Mesendoderm (in vitro differentiated cells): Measurements from ENCODE around the gene BOC.
A peak's percentile ranks its signal among the peaks of the same experiment; 100 is the strongest.

Source experiments
- DNase-seq: peaks from one replicate; pipeline ENCODE4 v3.0.0; 2013
- H2AK5ac ChIP-seq: 2 replicates; pipeline ENCODE4 v1.6.1; 2013; ENCODE audit warnings: low read length, inconsistent platforms
- H2BK120ac ChIP-seq: 2 replicates; pipeline ENCODE4 v1.6.1; 2013; ENCODE audit warnings: low read depth, mild to moderate bottlenecking, low read length, moderate library complexity, mixed read lengths
- H2BK15ac ChIP-seq: replicated peaks from 2 replicates; pipeline ENCODE4 v1.6.1; 2013; ENCODE audit warnings: low read depth, mild to moderate bottlenecking, moderate library complexity
- H2BK5ac ChIP-seq: 2 replicates; pipeline ENCODE4 v1.6.1; 2013; ENCODE audit warnings: low read length, inconsistent platforms
- H3K18ac ChIP-seq: 2 replicates; pipeline ENCODE4 v1.6.1; 2013; ENCODE audit warnings: mild to moderate bottlenecking, low read length, mixed read lengths
- H3K23ac ChIP-seq: one replicate; pipeline ENCODE4 v1.6.1; 2013; ENCODE audit warnings: low read length
- H3K27ac ChIP-seq: 2 replicates; pipeline ENCODE4 v1.5.1; 2013; ENCODE audit warnings: low read depth, mild to moderate bottlenecking, inconsistent platforms, low read length, moderate library complexity
- H3K27me3 ChIP-seq: 2 replicates; pipeline ENCODE4 v1.6.1; 2013; ENCODE audit warnings: low read length, control low read depth, mild to moderate bottlenecking, inconsistent platforms; ENCODE audit not compliant: insufficient read depth, poor library complexity
- H3K36me3 ChIP-seq: 2 replicates; pipeline ENCODE4 v1.6.1; 2013; ENCODE audit warnings: low read length, inconsistent platforms; ENCODE audit not compliant: control insufficient read depth, insufficient read depth
- H3K4ac ChIP-seq: one replicate; pipeline ENCODE4 v1.6.1; 2013; ENCODE audit warnings: low read depth, mild to moderate bottlenecking, low read length, moderate library complexity
- H3K4me1 ChIP-seq: 2 replicates; pipeline ENCODE4 v1.6.1; 2013; ENCODE audit warnings: low read depth, low read length, inconsistent platforms; ENCODE audit not compliant: control insufficient read depth
- H3K4me2 ChIP-seq: 2 replicates; pipeline ENCODE4 v1.6.1; 2013; ENCODE audit warnings: low read length
- H3K4me3 ChIP-seq: 2 replicates; pipeline ENCODE4 v1.5.1; 2013; ENCODE audit warnings: mild to moderate bottlenecking, low read length
- H3K56ac ChIP-seq: one replicate; pipeline ENCODE4 v1.6.1; 2013; ENCODE audit warnings: low read length
- H3K79me1 ChIP-seq: 2 replicates; pipeline ENCODE4 v1.6.1; 2013; ENCODE audit warnings: low read length, inconsistent platforms
- H3K79me2 ChIP-seq: 2 replicates; pipeline ENCODE4 v1.6.1; 2013; ENCODE audit warnings: mild to moderate bottlenecking, low read length; ENCODE audit not compliant: control insufficient read depth, insufficient read depth
- H3K9ac ChIP-seq: 2 replicates; pipeline ENCODE4 v1.6.1; 2013; ENCODE audit warnings: low read length, inconsistent platforms
- H4K5ac ChIP-seq: one replicate; pipeline ENCODE4 v1.6.1; 2013; ENCODE audit warnings: low read length
- H4K8ac ChIP-seq: one replicate; pipeline ENCODE4 v1.6.1; 2013; ENCODE audit warnings: low read depth, mild to moderate bottlenecking, control low read depth, low read length, moderate library complexity
- WGBS: extraction: QIAGEN DNeasy Blood & Tissue Kit; methylation state at CpG from one replicate; pipeline ENCODE4 v1.1.7; 2013; ENCODE audit warnings: low lambda C conversion rate, missing lambda C conversion rate; ENCODE audit not compliant: insufficient coverage; ENCODE audit errors: extremely low coverage; 5-methylcytosine and 5-hydroxymethylcytosine counted together

BOC gene

DNA sequence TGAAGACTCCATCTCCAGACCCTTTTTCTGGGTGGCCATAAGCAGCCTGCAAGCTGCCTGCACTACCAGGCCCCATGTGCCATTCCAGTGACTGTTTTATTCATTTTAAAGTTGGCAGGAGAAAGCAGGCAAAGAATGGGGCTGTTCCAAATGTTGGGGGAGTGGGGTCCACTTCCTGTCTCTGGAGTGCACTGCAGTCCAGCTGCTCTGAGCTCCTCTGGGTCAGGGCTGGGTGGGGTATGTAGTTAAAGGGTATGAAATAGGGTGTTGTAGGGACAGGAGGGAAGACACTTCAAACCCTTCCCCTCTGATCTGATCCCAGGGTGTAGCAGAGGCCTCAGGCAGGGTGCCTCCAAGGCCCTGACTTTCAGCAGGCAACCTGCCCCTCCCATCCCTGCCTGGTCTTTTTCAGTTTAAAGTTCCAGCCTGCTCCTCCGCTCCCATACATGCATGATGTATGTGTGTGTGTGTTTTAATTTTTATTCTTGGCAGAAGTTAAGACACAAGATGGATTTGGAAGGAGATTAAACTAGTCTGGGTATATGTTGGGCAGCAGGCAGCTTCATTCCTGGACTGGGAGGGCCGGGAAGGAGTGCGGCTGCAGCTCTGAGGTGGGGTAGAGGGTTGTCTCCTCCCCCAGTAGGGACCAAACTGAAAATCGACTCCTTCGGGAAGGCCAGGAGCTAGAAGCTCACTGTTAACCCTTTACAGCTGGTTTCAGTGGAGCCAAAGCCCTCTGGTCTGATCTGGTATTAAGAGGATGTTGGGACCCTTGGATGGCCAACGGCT lies 17.3 kb downstream of the BOC start:
- no peak overlapping the region for H4K8ac ChIP-seq
- H3K9ac ChIP-seq = no peak overlapping the region
- H2BK5ac ChIP-seq = no peak overlapping the region
- no peaks in the 10 kb centered on the region for H3K36me3 ChIP-seq
- no peaks in the 10 kb centered on the region for H3K79me2 ChIP-seq
- no CpG with 5 or more reads among the region's 6 CpGs for WGBS
- no peak overlapping the region for H3K27ac ChIP-seq
- H2BK120ac ChIP-seq = no peak overlapping the region
- H3K18ac ChIP-seq = no peak overlapping the region
- no peak overlapping the region for H3K56ac ChIP-seq
- no peak overlapping the region for H3K4ac ChIP-seq
- no peak overlapping the region for H3K23ac ChIP-seq
- no peak overlapping the region for H4K5ac ChIP-seq
- peak; percentile 50 for DNase-seq
- H3K27me3 ChIP-seq = no peaks in the 10 kb centered on the region
- H3K4me3 ChIP-seq = no peak overlapping the region
- no peak overlapping the region for H2AK5ac ChIP-seq
- H3K79me1 ChIP-seq = no peaks in the 10 kb centered on the region
- peaks cover 2% of the 10 kb centered on the region for H3K4me1 ChIP-seq
- no peak overlapping the region for H2BK15ac ChIP-seq
- H3K4me2 ChIP-seq = no peak overlapping the region

DNA sequence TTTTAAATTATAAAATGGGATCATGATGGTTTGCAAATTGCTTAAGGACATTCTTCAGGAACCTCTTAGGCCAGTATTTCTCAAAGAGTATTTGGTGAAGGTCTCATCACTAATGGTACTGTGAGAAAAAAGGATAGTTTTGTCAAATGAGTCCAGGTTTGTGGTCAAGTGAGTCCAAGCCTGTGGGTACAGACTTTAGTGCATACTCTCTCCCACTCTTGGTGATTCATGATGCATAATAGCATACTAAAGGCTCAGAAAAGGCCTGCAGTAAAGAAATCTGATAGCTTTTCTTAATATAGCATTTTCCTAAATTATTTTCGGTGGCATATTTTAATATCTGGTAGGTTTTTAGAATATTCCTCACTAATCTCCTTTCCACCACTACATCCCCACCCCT lies 20.0 kb downstream of the BOC start:
- no peak overlapping the region for H3K18ac ChIP-seq
- no peak overlapping the region for H3K27ac ChIP-seq
- no peak overlapping the region for H3K23ac ChIP-seq
- no peak for DNase-seq
- no peaks in the 10 kb centered on the region for H3K27me3 ChIP-seq
- no CpG with 5 or more reads among the region's 1 CpG for WGBS
- no peaks in the 10 kb centered on the region for H3K79me2 ChIP-seq
- H4K5ac ChIP-seq = no peak overlapping the region
- H2BK120ac ChIP-seq = no peak overlapping the region
- no peak overlapping the region for H3K9ac ChIP-seq
- H2AK5ac ChIP-seq = no peak overlapping the region
- no peak overlapping the region for H2BK15ac ChIP-seq
- no peak overlapping the region for H2BK5ac ChIP-seq
- H3K56ac ChIP-seq = no peak overlapping the region
- no peak overlapping the region for H3K4me3 ChIP-seq
- peaks cover 2% of the 10 kb centered on the region for H3K4me1 ChIP-seq
- no peak overlapping the region for H3K4ac ChIP-seq
- no peak overlapping the region for H3K4me2 ChIP-seq
- no peaks in the 10 kb centered on the region for H3K36me3 ChIP-seq
- H4K8ac ChIP-seq = no peak overlapping the region
- H3K79me1 ChIP-seq = no peaks in the 10 kb centered on the region

DNA sequence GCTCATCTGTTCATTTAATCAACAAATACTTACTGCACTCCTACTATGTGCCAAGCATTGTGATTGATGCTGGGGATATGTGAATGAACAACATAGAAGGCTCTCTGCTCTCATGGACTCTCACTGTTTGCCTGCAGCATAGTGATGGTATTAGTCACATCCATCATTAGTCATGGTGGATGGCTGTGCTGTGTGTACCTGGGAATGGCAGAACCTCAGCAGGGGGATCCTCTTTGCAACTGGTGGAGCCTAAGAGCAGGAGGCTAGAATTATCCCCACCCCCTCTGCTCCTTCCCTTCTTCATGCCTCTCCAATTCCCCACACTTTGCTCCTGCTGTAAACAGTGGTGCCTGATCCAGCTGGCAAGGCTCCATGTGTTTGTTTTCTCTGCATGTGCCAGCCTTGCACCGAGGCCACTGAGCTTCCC lies 20.5 kb downstream of the BOC start:
- no CpG with 5 or more reads among the region's 1 CpG for WGBS
- Histone ChIP-seq H3K56ac (no peak overlapping the region), H3K18ac (no peak overlapping the region), H3K9ac (no peak overlapping the region), H3K4me1 (peaks cover 2% of the 10 kb centered on the region), H4K8ac (no peak overlapping the region), H4K5ac (no peak overlapping the region), H2BK120ac (no peak overlapping the region), H2BK15ac (no peak overlapping the region), H3K36me3 (no peaks in the 10 kb centered on the region), H3K27me3 (no peaks in the 10 kb centered on the region), H3K23ac (no peak overlapping the region), H2AK5ac (no peak overlapping the region), H3K4me3 (no peak overlapping the region), H2BK5ac (no peak overlapping the region), H3K4ac (no peak overlapping the region), H3K79me1 (no peaks in the 10 kb centered on the region), H3K27ac (no peak overlapping the region), H3K4me2 (no peak overlapping the region), H3K79me2 (no peaks in the 10 kb centered on the region)
- peak; percentile 96 for DNase-seq

DNA sequence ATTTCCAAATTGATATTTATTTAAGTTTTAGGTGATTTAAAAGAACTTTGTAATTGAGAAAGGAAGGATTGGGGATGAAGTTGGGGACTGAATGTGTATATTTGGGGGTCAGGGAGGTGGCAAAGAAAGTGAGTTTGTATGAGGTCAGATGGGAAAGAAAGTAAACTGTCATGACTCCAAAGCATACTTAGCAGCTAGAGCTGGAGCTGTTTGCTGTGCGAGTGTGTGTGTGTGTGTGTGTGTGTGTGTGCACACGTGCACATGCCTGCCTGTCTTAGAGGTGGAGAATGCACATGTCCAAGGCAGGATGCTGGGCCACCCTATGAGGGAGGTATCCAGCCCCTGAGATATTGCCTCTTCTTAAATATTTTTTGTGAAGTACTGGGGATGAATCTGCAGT lies 21.0 kb downstream of the BOC start:
- Histone ChIP-seq H3K27me3 (no peaks in the 10 kb centered on the region), H3K79me2 (no peaks in the 10 kb centered on the region), H3K23ac (no peak overlapping the region), H3K56ac (no peak overlapping the region), H2AK5ac (no peak overlapping the region), H3K9ac (no peak overlapping the region), H4K8ac (no peak overlapping the region), H2BK120ac (no peak overlapping the region), H3K79me1 (no peaks in the 10 kb centered on the region), H3K18ac (no peak overlapping the region), H3K4ac (no peak overlapping the region), H3K36me3 (no peaks in the 10 kb centered on the region), H3K27ac (no peak overlapping the region), H3K4me1 (peaks cover 2% of the 10 kb centered on the region), H3K4me3 (no peak overlapping the region), H4K5ac (no peak overlapping the region), H2BK5ac (no peak overlapping the region), H2BK15ac (no peak overlapping the region), H3K4me2 (no peak overlapping the region)
- no CpG with 5 or more reads among the region's 2 CpGs for whole genome bisulfite sequencing
- DNase-seq = no peak

DNA sequence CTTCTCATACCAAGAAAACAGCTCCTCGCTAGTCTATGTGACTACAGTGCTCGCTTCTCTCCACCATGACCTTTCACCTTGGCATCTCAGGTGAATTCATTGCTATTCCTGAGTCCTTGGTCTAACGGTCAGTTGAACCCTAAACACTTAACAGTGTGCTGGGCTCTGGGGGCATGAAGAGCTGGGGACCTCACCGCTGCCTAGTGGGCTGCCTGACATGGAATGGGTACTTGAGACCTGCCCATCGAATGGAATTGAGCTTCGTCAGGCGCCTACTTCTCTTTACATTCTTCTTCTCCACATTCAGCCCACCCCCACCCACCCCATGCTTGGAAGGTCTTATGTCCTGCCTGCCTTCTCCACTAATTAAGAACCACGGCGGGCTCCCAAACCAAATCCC lies 22.1 kb downstream of the BOC start:
- H2BK120ac ChIP-seq = no peak overlapping the region
- no peak overlapping the region for H3K4ac ChIP-seq
- H3K36me3 ChIP-seq = no peaks in the 10 kb centered on the region
- no peaks in the 10 kb centered on the region for H3K27me3 ChIP-seq
- H4K8ac ChIP-seq = no peak overlapping the region
- H2AK5ac ChIP-seq = no peak overlapping the region
- no peak overlapping the region for H3K18ac ChIP-seq
- no CpG with 5 or more reads among the region's 9 CpGs for WGBS
- no peak overlapping the region for H4K5ac ChIP-seq
- no peak overlapping the region for H3K9ac ChIP-seq
- H3K79me2 ChIP-seq = no peaks in the 10 kb centered on the region
- no peak overlapping the region for H3K4me3 ChIP-seq
- no peak overlapping the region for H3K23ac ChIP-seq
- DNase-seq = no peak
- H3K4me1 ChIP-seq = peaks cover 2% of the 10 kb centered on the region
- no peaks in the 10 kb centered on the region for H3K79me1 ChIP-seq
- no peak overlapping the region for H3K27ac ChIP-seq
- no peak overlapping the region for H3K4me2 ChIP-seq
- no peak overlapping the region for H2BK5ac ChIP-seq
- H2BK15ac ChIP-seq = no peak overlapping the region
- H3K56ac ChIP-seq = no peak overlapping the region

DNA sequence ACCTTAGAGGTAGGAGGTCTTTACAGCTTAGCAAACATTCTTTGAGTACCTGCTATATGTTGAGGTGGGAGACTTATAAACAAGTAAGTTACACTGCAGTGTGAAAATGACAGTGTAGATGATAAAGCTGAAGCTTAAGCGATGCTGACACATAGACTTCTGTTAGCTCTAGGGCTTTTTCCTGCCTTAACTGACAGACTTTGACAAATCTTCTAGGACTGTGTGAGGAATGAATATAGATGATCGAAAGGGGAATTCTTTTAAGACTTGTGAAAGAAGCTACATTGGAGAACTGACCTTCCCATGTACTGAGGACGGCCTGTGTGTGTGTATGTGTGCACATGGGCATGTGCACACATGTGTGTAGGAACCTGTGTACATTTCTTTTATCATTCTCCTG lies 22.7 kb downstream of the BOC start:
- no peak overlapping the region for H3K23ac ChIP-seq
- H3K4me2 ChIP-seq = no peak overlapping the region
- no peaks in the 10 kb centered on the region for H3K36me3 ChIP-seq
- H2AK5ac ChIP-seq = no peak overlapping the region
- H2BK120ac ChIP-seq = no peak overlapping the region
- H2BK5ac ChIP-seq = no peak overlapping the region
- H3K4me3 ChIP-seq = no peak overlapping the region
- H3K4ac ChIP-seq = no peak overlapping the region
- no peak overlapping the region for H3K18ac ChIP-seq
- H2BK15ac ChIP-seq = no peak overlapping the region
- no peak for DNase-seq
- no CpG with 5 or more reads among the region's 3 CpGs for WGBS
- no peak overlapping the region for H3K56ac ChIP-seq
- no peaks in the 10 kb centered on the region for H3K79me1 ChIP-seq
- H4K5ac ChIP-seq = no peak overlapping the region
- H3K79me2 ChIP-seq = no peaks in the 10 kb centered on the region
- no peak overlapping the region for H3K9ac ChIP-seq
- H3K27me3 ChIP-seq = no peaks in the 10 kb centered on the region
- H3K27ac ChIP-seq = no peak overlapping the region
- H4K8ac ChIP-seq = no peak overlapping the region
- H3K4me1 ChIP-seq = peaks cover 2% of the 10 kb centered on the region
